Astrocyte of the spinal cord (primary cell): ENCODE results near the gene PPIL4.

ENCODE experiments used
- DNase-seq: peaks from one replicate; pipeline ENCODE4 v3.0.0; 2011; ENCODE audit warnings: low read depth, low spot score
- H3K4me3 ChIP-seq: 2 replicates; pipeline ENCODE4 v1.5.1; 2011; ENCODE audit warnings: low read depth, mild to moderate bottlenecking, low read length, moderate library complexity
- CTCF ChIP-seq: IDR thresholded peaks from 2 replicates; pipeline ENCODE4 v1.5.1; 2012; ENCODE audit warnings: low read depth, mild to moderate bottlenecking, low read length, inconsistent platforms
- in situ Hi-C: cut with HindIII; loops from 2 replicates; pipeline ENCODE4 v1.10.0; 2017; ENCODE audit warnings: low sequenced_read_pairs

Gene PPIL4

GRCh38 chr6:149457316-149457884 is 88.4 kb downstream of the PPIL4 start:
- in situ Hi-C loops = no loop called here

GRCh38 chr6:149456311-149457021 is 89.4 kb downstream of the PPIL4 start:
- no peak for DNase-seq
- in situ Hi-C loops = no loop called here
- no peak for TF ChIP-seq CTCF
- H3K4me3 ChIP-seq = no peak overlapping the region

More at GRCh38 chr6:149457316-149457884, 88.4 kb downstream of the PPIL4 start:
- no peak overlapping the region for H3K4me3 ChIP-seq
- DNase-seq = no peak
- TF ChIP-seq CTCF = no peak

- H3K4me3 ChIP-seq = no peak overlapping the region
- no peak for DNase-seq
- TF ChIP-seq CTCF = no peak
- in situ Hi-C loops = no loop called here
These were observed 90.7 kb downstream of the PPIL4 start for GRCh38 chr6:149455031-149455732.
